Measurements from ENCODE around the gene PCK1. TPM values are rescaled to one million over a fixed set of nuclear protein-coding genes. Genes with fewer than 3 reads are reported as not detected.

Gene PCK1
- total RNA-seq, 2 donors from 2014 or later, result not detected

GRCh38 chr20:57592263-57593092 lies 31.6 kb downstream of the PCK1 start:
- no peaks in the 10 kb centered on the region for H3K4me1 ChIP-seq (ENCODE audit: control insufficient read depth, insufficient read depth, low read length)
- no peaks in the 10 kb centered on the region for H3K27me3 ChIP-seq (ENCODE audit: control insufficient read depth, insufficient read depth, low read length, poor library complexity, severe bottlenecking)
- 91 to 92% methylated on average over 16 to 22 of the region's 22 CpGs for WGBS, 2 experiments (ENCODE audit: insufficient coverage in 1 of 2, insufficient read length in 1 of 2)
- H3K9ac ChIP-seq (ENCODE audit: extremely low read depth, low read length, poor library complexity, severe bottlenecking), result no peak overlapping the region
- Mint-ChIP-seq H3K27me3 (ENCODE audit: insufficient read depth) (no peaks in the 10 kb centered on the region), H3K27ac (no peak overlapping the region), H3K4me1 (no peaks in the 10 kb centered on the region), H3K4me3 (no peak overlapping the region), H3K9me3 (peaks cover 3% of the 10 kb centered on the region), H3K36me3 (ENCODE audit: low read depth) (no peaks in the 10 kb centered on the region)
- TF ChIP-seq, protein P1, sequence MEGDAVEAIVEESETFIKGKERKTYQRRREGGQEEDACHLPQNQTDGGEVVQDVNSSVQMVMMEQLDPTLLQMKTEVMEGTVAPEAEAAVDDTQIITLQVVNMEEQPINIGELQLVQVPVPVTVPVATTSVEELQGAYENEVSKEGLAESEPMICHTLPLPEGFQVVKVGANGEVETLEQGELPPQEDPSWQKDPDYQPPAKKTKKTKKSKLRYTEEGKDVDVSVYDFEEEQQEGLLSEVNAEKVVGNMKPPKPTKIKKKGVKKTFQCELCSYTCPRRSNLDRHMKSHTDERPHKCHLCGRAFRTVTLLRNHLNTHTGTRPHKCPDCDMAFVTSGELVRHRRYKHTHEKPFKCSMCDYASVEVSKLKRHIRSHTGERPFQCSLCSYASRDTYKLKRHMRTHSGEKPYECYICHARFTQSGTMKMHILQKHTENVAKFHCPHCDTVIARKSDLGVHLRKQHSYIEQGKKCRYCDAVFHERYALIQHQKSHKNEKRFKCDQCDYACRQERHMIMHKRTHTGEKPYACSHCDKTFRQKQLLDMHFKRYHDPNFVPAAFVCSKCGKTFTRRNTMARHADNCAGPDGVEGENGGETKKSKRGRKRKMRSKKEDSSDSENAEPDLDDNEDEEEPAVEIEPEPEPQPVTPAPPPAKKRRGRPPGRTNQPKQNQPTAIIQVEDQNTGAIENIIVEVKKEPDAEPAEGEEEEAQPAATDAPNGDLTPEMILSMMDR (conservative IDR thresholded peaks at IDR 0.05), result no peak
- no peaks in the 10 kb centered on the region for H3K9me3 ChIP-seq (ENCODE audit: control insufficient read depth, low read length)
- no peaks in the 10 kb centered on the region for H3K36me3 ChIP-seq (ENCODE audit: control insufficient read depth, insufficient read depth, low read length)
- no peak overlapping the region for H3K27ac ChIP-seq (ENCODE audit: low read depth, low read length)
- H3K4me3 ChIP-seq (ENCODE audit: low read length), result no peak overlapping the region
- no peak for DNase-seq

- Histone ChIP-seq H3K27ac (ENCODE audit: low read depth, low read length) (no peak overlapping the region), H3K27me3 (ENCODE audit: control insufficient read depth, insufficient read depth, low read length, poor library complexity, severe bottlenecking) (no peaks in the 10 kb centered on the region), H3K4me3 (ENCODE audit: low read length) (no peak overlapping the region), H3K9me3 (ENCODE audit: control insufficient read depth, low read length) (no peaks in the 10 kb centered on the region), H3K9ac (ENCODE audit: extremely low read depth, low read length, poor library complexity, severe bottlenecking) (no peak overlapping the region), H3K36me3 (ENCODE audit: control insufficient read depth, insufficient read depth, low read length) (no peaks in the 10 kb centered on the region), H3K4me1 (ENCODE audit: control insufficient read depth, insufficient read depth, low read length) (no peaks in the 10 kb centered on the region)
- 76 to 81% methylated on average over 12 to 17 of the region's 17 CpGs for WGBS, 2 experiments (ENCODE audit: insufficient coverage in 1 of 2, insufficient read length in 1 of 2)
- no peaks in the 10 kb centered on the region for H3K9me3 Mint-ChIP-seq
- no peak overlapping the region for H3K4me3 Mint-ChIP-seq
- H3K4me1 Mint-ChIP-seq, result peaks cover 4% of the 10 kb centered on the region
- no peaks in the 10 kb centered on the region for H3K36me3 Mint-ChIP-seq (ENCODE audit: low read depth)
- TF ChIP-seq, protein P1 (conservative IDR thresholded peaks at IDR 0.05), result no peak
- no peak overlapping the region for H3K27ac Mint-ChIP-seq
- peak; percentile 60 for DNase-seq
- H3K27me3 Mint-ChIP-seq (ENCODE audit: insufficient read depth), result no peaks in the 10 kb centered on the region
These were observed 32.4 kb downstream of the PCK1 start for GRCh38 chr20:57593134-57593886.

GRCh38 chr20:57594092-57594951 lies 33.4 kb downstream of the PCK1 start:
- Histone ChIP-seq H3K9ac (ENCODE audit: extremely low read depth, low read length, poor library complexity, severe bottlenecking) (no peak overlapping the region), H3K36me3 (ENCODE audit: control insufficient read depth, insufficient read depth, low read length) (no peaks in the 10 kb centered on the region), H3K27ac (ENCODE audit: low read depth, low read length) (no peak overlapping the region), H3K4me3 (ENCODE audit: low read length) (no peak overlapping the region), H3K9me3 (ENCODE audit: control insufficient read depth, low read length) (no peaks in the 10 kb centered on the region), H3K4me1 (ENCODE audit: control insufficient read depth, insufficient read depth, low read length) (no peaks in the 10 kb centered on the region), H3K27me3 (ENCODE audit: control insufficient read depth, insufficient read depth, low read length, poor library complexity, severe bottlenecking) (no peaks in the 10 kb centered on the region)
- Mint-ChIP-seq H3K27ac (no peak overlapping the region), H3K4me1 (peaks cover 5% of the 10 kb centered on the region), H3K4me3 (no peak overlapping the region), H3K9me3 (no peaks in the 10 kb centered on the region), H3K27me3 (ENCODE audit: insufficient read depth) (no peaks in the 10 kb centered on the region), H3K36me3 (ENCODE audit: low read depth) (no peaks in the 10 kb centered on the region)
- WGBS, 2 experiments (ENCODE audit: insufficient coverage in 1 of 2, insufficient read length in 1 of 2), result 38 to 44% methylated on average over 11 to 27 of the region's 27 CpGs
- peak; percentile 90 for DNase-seq
- TF ChIP-seq, protein P1 (conservative IDR thresholded peaks at IDR 0.05), result peak; percentile 90

All from endodermal cell (in vitro differentiated cells).